Measurements from ENCODE around the gene PRKCE. TPM values are rescaled to one million over a fixed set of nuclear protein-coding genes. Genes with fewer than 3 reads are reported as not detected.

The PRKCE gene
- total RNA-seq, 1 donor from 2014 or later: 13.7 TPM

GRCh38 chr2:45661828-45662227 lies 10.4 kb downstream of the PRKCE start:
- intact Hi-C loops (cut with micrococcal nuclease): no loop called here

- intact Hi-C loops (cut with micrococcal nuclease): no loop called here
These were observed 13.3 kb downstream of the PRKCE start for GRCh38 chr2:45664635-45665261.

GRCh38 chr2:45668509-45668908 lies 17.0 kb downstream of the PRKCE start:
- intact Hi-C loops (cut with micrococcal nuclease): no loop called here

GRCh38 chr2:45669032-45669486 lies 17.6 kb downstream of the PRKCE start:
- intact Hi-C loops (cut with micrococcal nuclease): no loop called here

- intact Hi-C loops (cut with micrococcal nuclease): no loop called here
These were observed 19.2 kb downstream of the PRKCE start for GRCh38 chr2:45670646-45671045.

GRCh38 chr2:45672138-45672537 lies 20.7 kb downstream of the PRKCE start:
- intact Hi-C loops (cut with micrococcal nuclease): no loop called here

- intact Hi-C loops (cut with micrococcal nuclease): no loop called here
These were observed 22.8 kb downstream of the PRKCE start for GRCh38 chr2:45674035-45674816.

- intact Hi-C loops (cut with micrococcal nuclease): no loop called here
These were observed 23.9 kb downstream of the PRKCE start for GRCh38 chr2:45675263-45675812.

- intact Hi-C loops (cut with micrococcal nuclease): no loop called here
These were observed 24.6 kb downstream of the PRKCE start for GRCh38 chr2:45676088-45676487.

- intact Hi-C loops (cut with micrococcal nuclease): no loop called here
These were observed 27.4 kb downstream of the PRKCE start for GRCh38 chr2:45678791-45679348.

GRCh38 chr2:45680351-45680967 lies 29.0 kb downstream of the PRKCE start:
- intact Hi-C loops (cut with micrococcal nuclease): no loop called here

GRCh38 chr2:45681675-45682074 lies 30.2 kb downstream of the PRKCE start:
- intact Hi-C loops (cut with micrococcal nuclease): no loop called here

- intact Hi-C loops (cut with micrococcal nuclease): no loop called here
These were observed 31.8 kb downstream of the PRKCE start for GRCh38 chr2:45683292-45683691.

GRCh38 chr2:45684756-45685155 lies 33.3 kb downstream of the PRKCE start:
- intact Hi-C loops (cut with micrococcal nuclease): no loop called here

- intact Hi-C loops (cut with micrococcal nuclease): no loop called here
These were observed 33.8 kb downstream of the PRKCE start for GRCh38 chr2:45685260-45685659.

- intact Hi-C loops (cut with micrococcal nuclease): no loop called here
These were observed 36.5 kb downstream of the PRKCE start for GRCh38 chr2:45687964-45688363.

- intact Hi-C loops (cut with micrococcal nuclease): no loop called here
These were observed 37.2 kb downstream of the PRKCE start for GRCh38 chr2:45688479-45689298.

- intact Hi-C loops (cut with micrococcal nuclease): no loop called here
These were observed 38.8 kb downstream of the PRKCE start for GRCh38 chr2:45690231-45690630.

GRCh38 chr2:45691171-45691999 lies 39.9 kb downstream of the PRKCE start:
- intact Hi-C loops (cut with micrococcal nuclease): no loop called here

- intact Hi-C loops (cut with micrococcal nuclease): no loop called here
These were observed 41.1 kb downstream of the PRKCE start for GRCh38 chr2:45692566-45692965.

All from T-helper 1 cell treated with Interleukin-12 subunit alpha and Interleukin-12 subunit beta and Interleukin-4 antibody, amounts not matched to agents 30 ng/mL and 1 ng/mL, for 36 hours (primary cell).